ENCODE measurements around the gene HOGA1.

Gene HOGA1

GRCh38 chr10:97596101-97597082 lies 12.2 kb downstream of the HOGA1 start:
- Mint-ChIP-seq H3K4me3 (no peak overlapping the region), H3K4me1 (no peaks in the 10 kb centered on the region), H3K27ac (ENCODE audit: low read depth) (no peak overlapping the region), H3K9me3 (no peaks in the 10 kb centered on the region), H3K36me3 (ENCODE audit: insufficient read depth) (peaks cover 2% of the 10 kb centered on the region), H3K27me3 (no peaks in the 10 kb centered on the region)
- no peak for ATAC-seq (replicated peaks; ENCODE audit: extremely low read depth, poor library complexity, severe bottlenecking)
- DNase-seq (ENCODE audit: low spot score in 2 of 2): no peak

- Mint-ChIP-seq H3K9me3 (no peaks in the 10 kb centered on the region), H3K27ac (ENCODE audit: low read depth) (no peak overlapping the region), H3K36me3 (ENCODE audit: insufficient read depth) (no peaks in the 10 kb centered on the region), H3K4me3 (no peak overlapping the region), H3K27me3 (no peaks in the 10 kb centered on the region), H3K4me1 (no peaks in the 10 kb centered on the region)
- DNase-seq (ENCODE audit: low spot score in 2 of 2) (no peak), ATAC-seq (replicated peaks; ENCODE audit: extremely low read depth, poor library complexity, severe bottlenecking) (no peak)
Observed at GRCh38 chr10:97597778-97598177, 13.6 kb downstream of the HOGA1 start.

GRCh38 chr10:97598407-97599271 lies 14.4 kb downstream of the HOGA1 start:
- no peaks in the 10 kb centered on the region for H3K9me3 Mint-ChIP-seq
- ATAC-seq (replicated peaks; ENCODE audit: extremely low read depth, poor library complexity, severe bottlenecking) (no peak), DNase-seq (ENCODE audit: low spot score in 2 of 2) (no peak)
- no peak overlapping the region for H3K27ac Mint-ChIP-seq (ENCODE audit: low read depth)
- H3K4me3 Mint-ChIP-seq: no peak overlapping the region
- H3K4me1 Mint-ChIP-seq: no peaks in the 10 kb centered on the region
- no peaks in the 10 kb centered on the region for H3K27me3 Mint-ChIP-seq
- H3K36me3 Mint-ChIP-seq (ENCODE audit: insufficient read depth): no peaks in the 10 kb centered on the region

DNA sequence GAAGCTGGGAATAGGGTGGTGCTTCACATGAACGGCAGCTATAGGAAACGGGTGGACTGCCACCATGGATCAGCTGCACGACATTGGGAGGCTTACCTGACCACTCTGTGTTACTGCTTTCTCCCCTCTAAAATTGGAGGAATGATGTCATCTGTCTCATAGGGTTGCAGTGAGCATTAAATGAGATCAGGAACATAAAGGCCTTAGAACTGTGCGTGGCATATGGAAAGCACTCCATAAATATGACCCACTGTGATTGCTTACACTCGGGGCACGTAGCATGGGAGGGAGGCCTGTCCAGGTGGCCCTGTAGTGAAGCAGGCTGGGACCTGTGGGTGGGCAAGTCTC lies 15.1 kb downstream of the HOGA1 start:
- no peaks in the 10 kb centered on the region for H3K27me3 Mint-ChIP-seq
- ATAC-seq (replicated peaks; ENCODE audit: extremely low read depth, poor library complexity, severe bottlenecking): no peak
- no peak overlapping the region for H3K4me3 Mint-ChIP-seq
- H3K9me3 Mint-ChIP-seq: no peaks in the 10 kb centered on the region
- H3K4me1 Mint-ChIP-seq: no peaks in the 10 kb centered on the region
- no peaks in the 10 kb centered on the region for H3K36me3 Mint-ChIP-seq (ENCODE audit: insufficient read depth)
- no peak for DNase-seq (ENCODE audit: low spot score in 2 of 2)
- H3K27ac Mint-ChIP-seq (ENCODE audit: low read depth): no peak overlapping the region

GRCh38 chr10:97600616-97601015 lies 16.4 kb downstream of the HOGA1 start:
- no peak overlapping the region for H3K27ac Mint-ChIP-seq (ENCODE audit: low read depth)
- no peaks in the 10 kb centered on the region for H3K36me3 Mint-ChIP-seq (ENCODE audit: insufficient read depth)

DNA sequence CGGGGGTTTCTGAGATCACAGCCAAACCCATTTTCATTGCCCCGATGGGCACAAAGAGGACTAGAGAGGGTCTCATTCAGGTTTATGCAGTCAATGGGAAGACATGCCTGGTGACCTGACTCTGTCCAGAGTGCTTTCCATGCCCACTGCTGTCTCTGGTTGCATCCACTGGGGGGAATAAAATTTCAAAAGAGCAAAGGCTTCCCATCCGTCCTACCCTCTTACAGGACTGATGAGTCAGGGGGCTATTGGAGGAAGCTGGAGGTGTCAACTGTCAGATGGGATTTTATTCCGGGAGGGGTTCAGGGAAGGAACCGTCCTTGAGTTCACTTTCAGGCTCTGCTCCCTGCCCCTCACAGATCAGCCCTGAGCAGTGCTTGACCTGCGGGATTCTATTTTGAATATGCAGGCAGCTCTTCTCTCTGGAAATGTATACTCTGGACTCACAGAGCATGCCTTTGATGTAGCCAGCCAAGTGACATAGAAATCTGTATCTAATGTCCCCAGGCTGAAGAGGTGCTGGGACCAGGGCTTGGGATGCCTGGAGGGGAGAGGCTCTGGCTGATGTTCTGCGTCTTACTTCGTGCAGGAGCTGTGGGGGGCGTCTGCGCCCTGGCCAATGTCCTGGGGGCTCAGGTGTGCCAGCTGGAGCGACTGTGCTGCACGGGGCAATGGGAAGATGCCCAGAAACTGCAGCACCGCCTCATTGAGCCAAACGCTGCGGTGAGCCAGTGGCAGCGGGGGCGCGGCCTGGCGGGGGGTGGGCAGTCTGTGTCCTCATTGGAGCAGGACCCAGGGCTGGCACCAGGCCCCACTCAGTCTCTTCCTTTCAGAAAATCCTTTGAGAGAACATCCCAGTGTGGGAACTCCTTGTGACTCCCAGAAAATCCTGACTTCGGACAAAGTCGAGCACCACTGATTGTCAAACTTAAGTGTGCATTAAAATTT lies 17.4 kb downstream of the HOGA1 start:
- no peak overlapping the region for H3K27ac Mint-ChIP-seq (ENCODE audit: low read depth)
- H3K4me1 Mint-ChIP-seq: no peaks in the 10 kb centered on the region
- H3K36me3 Mint-ChIP-seq (ENCODE audit: insufficient read depth): no peaks in the 10 kb centered on the region
- H3K27me3 Mint-ChIP-seq: no peaks in the 10 kb centered on the region
- DNase-seq (ENCODE audit: low spot score in 2 of 2) (no peak), ATAC-seq (replicated peaks; ENCODE audit: extremely low read depth, poor library complexity, severe bottlenecking) (no peak)
- no peak overlapping the region for H3K4me3 Mint-ChIP-seq
- H3K9me3 Mint-ChIP-seq: no peaks in the 10 kb centered on the region

More at GRCh38 chr10:97600616-97601015, 16.4 kb downstream of the HOGA1 start:
- Mint-ChIP-seq H3K4me1 (no peaks in the 10 kb centered on the region), H3K27me3 (no peaks in the 10 kb centered on the region), H3K9me3 (no peaks in the 10 kb centered on the region), H3K4me3 (no peak overlapping the region)
- no peak for ATAC-seq (replicated peaks; ENCODE audit: extremely low read depth, poor library complexity, severe bottlenecking)
- no peak for DNase-seq (ENCODE audit: low spot score in 2 of 2)

DNA sequence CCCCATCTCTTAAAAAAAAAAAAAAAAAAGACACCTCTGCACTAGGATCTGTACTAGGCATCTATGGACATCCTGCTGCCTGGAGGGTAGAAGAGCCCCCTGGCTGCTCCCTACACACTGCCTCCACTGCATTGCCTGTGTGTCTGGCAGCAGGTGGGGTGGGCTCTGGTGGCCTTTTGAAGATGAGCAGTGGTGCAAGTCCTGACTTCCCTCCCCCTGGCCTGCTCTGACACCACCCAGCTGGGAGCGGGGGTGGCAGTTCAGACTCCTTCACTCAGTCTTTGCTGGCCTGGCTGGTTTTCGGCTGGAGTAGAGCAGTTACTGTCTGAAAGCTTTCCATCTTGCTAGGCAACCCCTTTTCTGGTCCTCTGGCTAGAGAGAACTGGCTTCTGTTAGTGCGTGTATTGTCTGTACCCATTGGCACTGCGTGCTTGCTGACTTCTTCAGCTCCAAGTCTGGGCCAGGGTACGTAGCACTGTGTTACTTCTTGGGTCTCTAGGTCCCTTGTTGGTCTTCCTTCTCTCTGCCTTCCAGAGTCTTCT lies 23.0 kb downstream of the HOGA1 start:
- H3K4me1 Mint-ChIP-seq: no peaks in the 10 kb centered on the region
- DNase-seq (ENCODE audit: low spot score in 2 of 2) (no peak), ATAC-seq (replicated peaks; ENCODE audit: extremely low read depth, poor library complexity, severe bottlenecking) (no peak)
- H3K4me3 Mint-ChIP-seq: no peak overlapping the region
- peaks cover 9% of the 10 kb centered on the region for H3K27me3 Mint-ChIP-seq
- no peak overlapping the region for H3K27ac Mint-ChIP-seq (ENCODE audit: low read depth)
- H3K9me3 Mint-ChIP-seq: no peaks in the 10 kb centered on the region
- H3K36me3 Mint-ChIP-seq (ENCODE audit: insufficient read depth): no peaks in the 10 kb centered on the region

DNA sequence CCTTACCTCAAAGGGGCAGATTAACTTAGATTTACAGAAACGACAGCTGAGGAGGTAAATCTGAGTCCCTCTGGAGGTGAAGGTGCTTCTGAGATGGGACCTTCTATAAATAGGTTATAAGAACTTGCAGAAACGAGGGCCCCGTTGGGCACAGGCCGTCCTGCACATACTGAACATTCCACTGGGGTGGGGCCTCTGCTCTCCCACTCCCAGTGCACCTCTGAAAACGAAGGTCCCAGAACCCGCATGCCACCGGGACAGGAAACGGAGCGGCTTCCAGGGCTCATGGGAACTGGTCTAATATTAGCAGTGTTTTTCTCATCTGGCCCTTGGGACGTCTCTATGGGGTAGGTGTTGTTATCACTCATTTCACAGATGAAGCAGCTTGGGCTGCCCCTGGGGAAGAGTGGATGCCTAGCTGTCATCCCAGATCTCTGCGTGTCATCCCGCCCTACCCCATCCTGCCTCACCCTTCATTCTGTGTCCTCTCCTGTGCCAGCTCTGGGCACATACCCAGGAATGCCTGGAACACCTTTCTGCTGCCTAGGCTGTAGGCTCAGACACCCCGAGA lies 24.9 kb downstream of the HOGA1 start:
- Mint-ChIP-seq H3K36me3 (ENCODE audit: insufficient read depth) (no peaks in the 10 kb centered on the region), H3K27ac (ENCODE audit: low read depth) (no peak overlapping the region), H3K4me3 (no peak overlapping the region), H3K27me3 (peaks cover 9% of the 10 kb centered on the region), H3K4me1 (no peaks in the 10 kb centered on the region), H3K9me3 (no peaks in the 10 kb centered on the region)
- DNase-seq (ENCODE audit: low spot score in 2 of 2) (no peak), ATAC-seq (replicated peaks; ENCODE audit: extremely low read depth, poor library complexity, severe bottlenecking) (no peak)

- peaks cover 9% of the 10 kb centered on the region for H3K27me3 Mint-ChIP-seq
Observed at GRCh38 chr10:97611473-97611872, 27.3 kb downstream of the HOGA1 start.

GRCh38 chr10:97612386-97612785 lies 28.2 kb downstream of the HOGA1 start:
- H3K27ac Mint-ChIP-seq (ENCODE audit: low read depth): no peak overlapping the region
- H3K4me3 Mint-ChIP-seq: no peak overlapping the region
- H3K4me1 Mint-ChIP-seq: no peaks in the 10 kb centered on the region
- H3K36me3 Mint-ChIP-seq (ENCODE audit: insufficient read depth): no peaks in the 10 kb centered on the region
- DNase-seq (ENCODE audit: low spot score in 2 of 2) (no peak), ATAC-seq (replicated peaks; ENCODE audit: extremely low read depth, poor library complexity, severe bottlenecking) (no peak)
- no peaks in the 10 kb centered on the region for H3K9me3 Mint-ChIP-seq
- peaks cover 1% of the 10 kb centered on the region for H3K27me3 Mint-ChIP-seq

More at GRCh38 chr10:97611473-97611872, 27.3 kb downstream of the HOGA1 start:
- Mint-ChIP-seq H3K36me3 (ENCODE audit: insufficient read depth) (no peaks in the 10 kb centered on the region), H3K27ac (ENCODE audit: low read depth) (no peak overlapping the region), H3K4me3 (no peak overlapping the region), H3K9me3 (no peaks in the 10 kb centered on the region), H3K4me1 (no peaks in the 10 kb centered on the region)
- DNase-seq (ENCODE audit: low spot score in 2 of 2) (no peak), ATAC-seq (replicated peaks; ENCODE audit: extremely low read depth, poor library complexity, severe bottlenecking) (no peak)

DNA sequence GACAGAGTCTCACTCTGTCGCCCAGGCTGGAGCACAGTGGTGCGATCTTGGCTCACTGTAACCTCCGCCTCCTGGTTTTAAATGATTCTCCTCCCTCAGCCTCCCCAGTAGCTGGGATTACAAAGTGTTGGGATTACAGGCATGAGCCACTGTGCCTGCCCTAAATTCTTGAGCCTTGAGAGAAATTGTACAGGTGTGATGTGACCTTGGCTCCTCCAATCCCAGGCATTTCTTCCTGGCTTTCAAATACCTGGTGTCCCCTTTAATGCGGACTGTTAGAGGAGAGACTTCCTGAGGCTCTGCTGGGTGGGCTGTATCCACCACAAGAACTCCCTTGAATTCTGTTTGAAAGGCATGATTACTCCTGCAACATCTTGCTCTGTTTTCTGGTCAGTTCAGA lies 34.1 kb downstream of the HOGA1 start:
- Mint-ChIP-seq H3K9me3 (no peaks in the 10 kb centered on the region), H3K27ac (ENCODE audit: low read depth) (no peak overlapping the region), H3K27me3 (no peaks in the 10 kb centered on the region), H3K4me3 (no peak overlapping the region), H3K36me3 (ENCODE audit: insufficient read depth) (no peaks in the 10 kb centered on the region), H3K4me1 (no peaks in the 10 kb centered on the region)
- DNase-seq (ENCODE audit: low spot score in 2 of 2): no peak
- ATAC-seq (replicated peaks; ENCODE audit: extremely low read depth, poor library complexity, severe bottlenecking): no peak
